PFSK-1 (cell line): ENCODE data around the gene PRR36.

Source experiments
- FOXP2 ChIP-seq: optimal IDR thresholded peaks from 2 replicates; pipeline ENCODE3; 2011; ENCODE audit warnings: borderline replicate concordance, control low read depth, inconsistent platforms; ENCODE audit not compliant: insufficient read depth; ENCODE audit errors: extremely low read length, extremely low read depth
- POLR2AphosphoS5 ChIP-seq: IDR thresholded peaks from 2 replicates; pipeline ENCODE4 v1.6.1; 2012; ENCODE audit warnings: low read depth, mild to moderate bottlenecking, control low read depth, low read length, moderate library complexity
- REST ChIP-seq, 2 experiments: IDR thresholded peaks; 2 replicates each; pipeline versions ENCODE4 v1.6.1 to v1.8.0; 2011 to 2012; ENCODE audit warnings: low read depth in 2 of 2, low read length in 2 of 2, control low read depth in 1 of 2, inconsistent platforms in 1 of 2, mild to moderate bottlenecking in 1 of 2, moderate library complexity in 1 of 2; ENCODE audit not compliant: insufficient read depth in 1 of 2
- SIN3A ChIP-seq: IDR thresholded peaks from 2 replicates; pipeline ENCODE4 v1.6.1; 2012; ENCODE audit warnings: mild to moderate bottlenecking, low read length, moderate library complexity, borderline replicate concordance; ENCODE audit not compliant: insufficient read depth
- TAF1 ChIP-seq: IDR thresholded peaks from 2 replicates; pipeline ENCODE4 v1.6.1; 2012; ENCODE audit warnings: low read length, control low read depth, borderline replicate concordance; ENCODE audit not compliant: insufficient read depth

The PRR36 gene

DNA sequence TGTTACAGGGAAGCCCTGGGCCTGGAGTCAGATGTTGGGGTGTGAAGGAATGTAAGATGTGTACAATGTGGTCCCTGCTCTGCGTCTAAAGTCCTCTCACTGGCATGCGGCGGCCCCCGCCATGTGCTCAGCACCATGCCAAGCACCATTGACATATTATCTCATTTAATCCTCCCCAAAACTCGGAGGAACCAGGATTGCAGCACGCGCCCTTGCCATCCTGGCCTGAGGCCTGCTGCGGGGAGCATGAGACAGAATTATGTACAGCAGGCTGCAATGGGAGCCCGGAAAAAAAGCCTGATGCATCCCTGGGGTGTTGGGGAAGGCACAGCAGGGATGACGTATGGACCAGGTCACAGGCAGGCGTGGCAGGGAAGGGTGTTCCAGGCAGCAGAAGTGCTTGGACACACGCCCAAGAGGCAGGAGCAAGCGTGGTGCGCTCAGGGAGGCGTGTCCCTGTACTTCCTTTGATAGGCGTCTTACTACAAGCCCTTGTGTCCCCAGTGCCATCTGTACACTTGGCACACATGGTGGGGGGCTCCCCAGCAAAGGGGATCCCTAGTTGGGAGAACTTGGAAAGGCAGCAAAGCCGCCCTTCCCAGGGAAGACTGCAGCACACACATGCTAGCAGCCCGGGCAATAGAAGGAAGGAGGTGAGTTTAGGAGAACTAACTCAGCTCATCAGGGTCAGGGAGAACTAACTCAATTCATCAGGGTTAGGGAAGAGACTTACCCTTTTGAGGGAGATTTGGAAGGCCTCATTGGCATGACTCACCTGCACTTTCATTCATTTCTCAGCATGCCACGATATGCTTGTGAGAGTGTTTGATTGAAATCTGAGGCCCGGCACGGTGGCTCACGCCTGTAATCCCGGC, 40.7 kb downstream of the PRR36 start:
- TF ChIP-seq REST (IDR thresholded peaks at IDR 0.05; ENCODE audit: insufficient read depth in 1 of 2, low read depth in 2 of 2, low read length in 2 of 2) (no peak), SIN3A (no peak), TAF1 (no peak), FOXP2 (peak; percentile 35), POLR2AphosphoS5 (no peak)

DNA sequence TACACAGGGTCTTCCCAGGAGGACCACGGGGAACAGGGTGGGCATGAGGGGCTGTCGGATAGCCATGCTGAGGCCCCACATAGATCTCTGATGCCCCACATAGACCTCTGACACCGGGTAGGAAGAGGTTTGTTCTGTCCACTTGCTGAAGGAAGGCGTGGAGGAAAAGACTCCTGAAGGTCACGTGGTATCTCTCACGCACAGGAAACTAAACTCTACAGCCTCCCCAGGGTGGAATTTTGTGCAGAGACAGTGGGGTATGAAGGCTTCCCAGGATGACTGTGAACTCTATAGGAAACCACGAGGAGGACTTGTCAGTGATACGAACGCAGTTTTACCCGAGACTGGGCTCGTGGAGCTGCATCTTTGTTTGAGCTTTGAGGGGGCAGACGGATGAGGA, 41.4 kb downstream of the PRR36 start:
- no peak for TF ChIP-seq SIN3A
- TF ChIP-seq TAF1, result no peak
- no peak for TF ChIP-seq POLR2AphosphoS5
- no peak for TF ChIP-seq FOXP2
- TF ChIP-seq REST (IDR thresholded peaks at IDR 0.05; ENCODE audit: insufficient read depth in 1 of 2, low read depth in 2 of 2, low read length in 2 of 2), result 0 out of 4 replicates have a peak, but pooled peaks of 1 of the 2 experiments have one; percentile 52

- TF ChIP-seq REST (IDR thresholded peaks at IDR 0.05; ENCODE audit: insufficient read depth in 1 of 2, low read depth in 2 of 2, low read length in 2 of 2), result no peak
- no peak for TF ChIP-seq POLR2AphosphoS5
- no peak for TF ChIP-seq SIN3A
- no peak for TF ChIP-seq TAF1
- no peak for TF ChIP-seq FOXP2
Measured at GRCh38 chr19:7832009-7832408, 42.2 kb downstream of the PRR36 start.

- no peak for TF ChIP-seq FOXP2
- TF ChIP-seq REST (IDR thresholded peaks at IDR 0.05; ENCODE audit: insufficient read depth in 1 of 2, low read depth in 2 of 2, low read length in 2 of 2), result no peak
- TF ChIP-seq POLR2AphosphoS5, result no peak
- no peak for TF ChIP-seq TAF1
- TF ChIP-seq SIN3A, result no peak
Measured at GRCh38 chr19:7831452-7831851, 42.7 kb downstream of the PRR36 start.
